HG02981 (cell line): ENCODE data around the gene CNTFR.

Experiments
- ATAC-seq: cut with Tn5 transposase; IDR thresholded peaks from one replicate; pipeline ENCODE4 v1.9.1; 2021; ENCODE audit warnings: mild to moderate bottlenecking, moderate library complexity; ENCODE audit not compliant: unreplicated experiment

CNTFR gene

GRCh38 chr9:34572628-34573027, 16.9 kb downstream of the CNTFR start:
- ATAC-seq, result no peak

- no peak for ATAC-seq
These were observed 17.4 kb downstream of the CNTFR start for GRCh38 chr9:34572092-34572491.

GRCh38 chr9:34571481-34571810, 18.1 kb downstream of the CNTFR start:
- no peak for ATAC-seq

GRCh38 chr9:34570809-34571480, 18.6 kb downstream of the CNTFR start:
- no peak for ATAC-seq

- ATAC-seq, result no peak
These were observed 19.1 kb downstream of the CNTFR start for GRCh38 chr9:34570376-34570775.

GRCh38 chr9:34568774-34569173, 20.8 kb downstream of the CNTFR start:
- no peak for ATAC-seq

GRCh38 chr9:34568133-34568532, 21.4 kb downstream of the CNTFR start:
- ATAC-seq, result no peak

- ATAC-seq, result no peak
These were observed 22.6 kb downstream of the CNTFR start for GRCh38 chr9:34566972-34567371.

- ATAC-seq, result no peak
These were observed 23.2 kb downstream of the CNTFR start for GRCh38 chr9:34566322-34566721.

- ATAC-seq, result no peak
These were observed 23.7 kb downstream of the CNTFR start for GRCh38 chr9:34565856-34566255.

- no peak for ATAC-seq
These were observed 24.9 kb downstream of the CNTFR start for GRCh38 chr9:34564617-34565016.

GRCh38 chr9:34563262-34563661, 26.3 kb downstream of the CNTFR start:
- ATAC-seq, result no peak

GRCh38 chr9:34562135-34562745, 27.3 kb downstream of the CNTFR start:
- ATAC-seq, result no peak

GRCh38 chr9:34560599-34561214, 28.8 kb downstream of the CNTFR start:
- ATAC-seq, result no peak

- no peak for ATAC-seq
These were observed 29.7 kb downstream of the CNTFR start for GRCh38 chr9:34559624-34560455.

GRCh38 chr9:34558919-34559623, 30.5 kb downstream of the CNTFR start:
- no peak for ATAC-seq

- ATAC-seq, result no peak
These were observed 31.2 kb downstream of the CNTFR start for GRCh38 chr9:34558364-34558763.

- ATAC-seq, result no peak
These were observed 31.9 kb downstream of the CNTFR start for GRCh38 chr9:34557426-34558321.

GRCh38 chr9:34556949-34557348, 32.6 kb downstream of the CNTFR start:
- ATAC-seq, result no peak

- ATAC-seq, result no peak
These were observed 33.5 kb downstream of the CNTFR start for GRCh38 chr9:34555936-34556525.
